ENCODE measurements around the gene OR5H6.
"Not testable (repeated sequence)": the region's sequence is repeated elsewhere in the genome, so short reads cannot be mapped to it uniquely, and the experiment has no call there.

Gene OR5H6

GRCh38 chr3:98243843-98244242 is 20.2 kb upstream of the OR5H6 start:
- no peak overlapping the region for H3K4me3 ChIP-seq (ENCODE audit: low read length)
- TF ChIP-seq, protein P1, sequence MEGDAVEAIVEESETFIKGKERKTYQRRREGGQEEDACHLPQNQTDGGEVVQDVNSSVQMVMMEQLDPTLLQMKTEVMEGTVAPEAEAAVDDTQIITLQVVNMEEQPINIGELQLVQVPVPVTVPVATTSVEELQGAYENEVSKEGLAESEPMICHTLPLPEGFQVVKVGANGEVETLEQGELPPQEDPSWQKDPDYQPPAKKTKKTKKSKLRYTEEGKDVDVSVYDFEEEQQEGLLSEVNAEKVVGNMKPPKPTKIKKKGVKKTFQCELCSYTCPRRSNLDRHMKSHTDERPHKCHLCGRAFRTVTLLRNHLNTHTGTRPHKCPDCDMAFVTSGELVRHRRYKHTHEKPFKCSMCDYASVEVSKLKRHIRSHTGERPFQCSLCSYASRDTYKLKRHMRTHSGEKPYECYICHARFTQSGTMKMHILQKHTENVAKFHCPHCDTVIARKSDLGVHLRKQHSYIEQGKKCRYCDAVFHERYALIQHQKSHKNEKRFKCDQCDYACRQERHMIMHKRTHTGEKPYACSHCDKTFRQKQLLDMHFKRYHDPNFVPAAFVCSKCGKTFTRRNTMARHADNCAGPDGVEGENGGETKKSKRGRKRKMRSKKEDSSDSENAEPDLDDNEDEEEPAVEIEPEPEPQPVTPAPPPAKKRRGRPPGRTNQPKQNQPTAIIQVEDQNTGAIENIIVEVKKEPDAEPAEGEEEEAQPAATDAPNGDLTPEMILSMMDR (conservative IDR thresholded peaks at IDR 0.05; ENCODE audit: low read depth, low read length): no peak
- DNase-seq (ENCODE audit: low read depth): no peak

GRCh38 chr3:98246142-98246541 is 17.9 kb upstream of the OR5H6 start:
- TF ChIP-seq, protein P1 (conservative IDR thresholded peaks at IDR 0.05; ENCODE audit: low read depth, low read length): no peak
- no peak for DNase-seq (ENCODE audit: low read depth)
- no peak overlapping the region for H3K4me3 ChIP-seq (ENCODE audit: low read length)

DNA sequence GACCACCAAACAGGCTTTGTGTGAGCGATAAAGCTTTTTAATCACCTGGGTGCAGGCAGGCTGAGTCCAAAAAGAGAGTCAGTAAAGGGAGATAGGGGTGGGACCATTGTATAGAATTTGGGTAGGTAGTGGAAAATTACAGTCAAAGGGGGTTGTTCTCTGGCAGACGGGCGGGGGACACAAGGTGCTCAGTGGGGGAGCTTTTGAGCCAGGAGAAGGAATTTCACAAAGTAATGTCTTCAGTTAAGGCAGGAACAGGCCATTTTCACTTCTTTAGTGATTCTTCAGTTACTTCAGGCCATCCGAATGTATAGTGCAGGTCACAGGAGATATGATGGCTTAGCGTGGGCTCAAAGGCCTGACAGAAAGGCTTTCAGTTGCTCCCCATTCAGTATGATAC is 8.0 kb upstream of the OR5H6 start:
- not testable (repeated sequence) for DNase-seq (ENCODE audit: low read depth); H3K4me3 ChIP-seq (ENCODE audit: low read length)

- TF ChIP-seq, protein P1 (conservative IDR thresholded peaks at IDR 0.05; ENCODE audit: low read depth, low read length): peak; percentile 5
- H3K4me3 ChIP-seq (ENCODE audit: low read length): no peak overlapping the region
- DNase-seq (ENCODE audit: low read depth): no peak
These were observed 4.3 kb upstream of the OR5H6 start for GRCh38 chr3:98259707-98260106.

GRCh38 chr3:98262046-98262445 is 2.0 kb upstream of the OR5H6 start:
- no peak overlapping the region for H3K4me3 ChIP-seq (ENCODE audit: low read length)
- TF ChIP-seq, protein P1 (conservative IDR thresholded peaks at IDR 0.05; ENCODE audit: low read depth, low read length): no peak
- no peak for DNase-seq (ENCODE audit: low read depth)

GRCh38 chr3:98269846-98270245 is 5.8 kb downstream of the OR5H6 start:
- TF ChIP-seq, protein P1 (conservative IDR thresholded peaks at IDR 0.05; ENCODE audit: low read depth, low read length): no peak
- no peak overlapping the region for H3K4me3 ChIP-seq (ENCODE audit: low read length)
- DNase-seq (ENCODE audit: low read depth): no peak

DNA sequence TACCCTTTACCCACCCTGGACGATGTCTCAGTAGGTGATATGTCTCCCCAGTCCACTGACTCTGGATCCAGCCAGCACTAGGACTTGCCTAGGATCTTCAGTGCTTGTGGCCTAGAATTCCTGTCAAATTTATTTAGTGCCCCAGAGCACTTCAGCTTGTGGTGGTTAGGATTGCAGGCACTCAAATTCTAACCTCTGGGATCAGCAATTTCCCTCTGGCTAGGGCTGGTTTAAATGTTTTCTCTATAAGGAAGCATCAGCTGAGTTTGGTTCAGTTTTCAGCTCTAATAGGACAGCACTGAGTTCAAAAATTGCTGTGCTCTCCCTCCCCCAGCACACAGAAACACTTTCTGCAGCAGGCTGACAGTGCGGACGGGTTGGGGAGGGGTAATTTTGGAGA is 8.1 kb downstream of the OR5H6 start:
- TF ChIP-seq, protein P1 (conservative IDR thresholded peaks at IDR 0.05; ENCODE audit: low read depth, low read length): no peak

GRCh38 chr3:98274914-98275313 is 10.9 kb downstream of the OR5H6 start:
- DNase-seq (ENCODE audit: low read depth): no peak
- TF ChIP-seq, protein P1 (conservative IDR thresholded peaks at IDR 0.05; ENCODE audit: low read depth, low read length): no peak
- H3K4me3 ChIP-seq (ENCODE audit: low read length): no peak overlapping the region

More for the DNA sequence above, 8.1 kb downstream of the OR5H6 start:
- DNase-seq (ENCODE audit: low read depth): no peak
- no peak overlapping the region for H3K4me3 ChIP-seq (ENCODE audit: low read length)
